Stimulated activated CD4-positive, alpha-beta T cell treated with anti-CD3 and anti-CD28 coated beads, Interleukin-4, amount 100 ng/mL, for 4 hours (primary cell): ENCODE results near the gene PSMB10.
"Not testable (repeated sequence)": the region's sequence is repeated elsewhere in the genome, so short reads cannot be mapped to it uniquely, and the experiment has no call there.

Experiments used
- DNase-seq, 2 experiments: peaks; one replicate each; pipeline ENCODE4 v3.0.0-alpha.2; 2020

Gene PSMB10

DNA sequence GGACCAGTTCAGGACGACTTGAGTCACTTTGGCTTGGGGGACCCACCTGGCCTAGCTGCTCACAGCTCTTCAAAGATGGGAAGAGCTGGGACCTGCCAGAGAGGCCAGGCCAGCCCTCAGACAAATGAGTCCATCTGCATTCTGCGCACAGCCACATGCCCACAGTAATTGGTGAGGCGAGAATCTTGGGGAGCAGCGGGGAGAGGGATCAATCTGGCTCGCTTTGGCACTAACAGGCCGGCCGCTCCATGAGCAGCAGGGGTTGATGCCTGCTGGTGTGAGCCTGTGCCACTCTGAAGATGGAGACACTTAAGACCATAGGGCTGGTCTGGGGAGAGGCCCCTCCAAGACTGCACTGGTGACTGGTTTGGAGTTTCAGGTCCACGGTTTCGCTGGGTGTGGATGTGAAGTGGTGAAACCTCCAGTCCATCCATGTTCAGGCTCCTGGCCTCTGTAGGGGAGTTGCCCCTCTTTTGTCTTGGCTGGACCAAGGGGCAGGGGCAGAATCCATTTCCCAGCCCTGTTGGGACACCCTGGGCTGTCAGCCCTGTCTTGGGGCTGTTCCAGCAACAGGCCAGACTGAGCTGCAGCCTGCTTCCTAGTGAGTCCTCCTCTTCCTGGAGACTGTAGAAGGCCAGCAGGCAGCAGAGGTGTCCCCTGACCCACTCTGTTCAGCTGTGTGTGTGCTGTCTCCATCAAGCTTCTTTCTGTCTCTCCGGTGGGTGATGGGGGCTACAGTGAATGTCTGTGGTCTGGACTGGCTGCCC, 12.3 kb downstream of the PSMB10 start:
- no peak for DNase-seq

DNA sequence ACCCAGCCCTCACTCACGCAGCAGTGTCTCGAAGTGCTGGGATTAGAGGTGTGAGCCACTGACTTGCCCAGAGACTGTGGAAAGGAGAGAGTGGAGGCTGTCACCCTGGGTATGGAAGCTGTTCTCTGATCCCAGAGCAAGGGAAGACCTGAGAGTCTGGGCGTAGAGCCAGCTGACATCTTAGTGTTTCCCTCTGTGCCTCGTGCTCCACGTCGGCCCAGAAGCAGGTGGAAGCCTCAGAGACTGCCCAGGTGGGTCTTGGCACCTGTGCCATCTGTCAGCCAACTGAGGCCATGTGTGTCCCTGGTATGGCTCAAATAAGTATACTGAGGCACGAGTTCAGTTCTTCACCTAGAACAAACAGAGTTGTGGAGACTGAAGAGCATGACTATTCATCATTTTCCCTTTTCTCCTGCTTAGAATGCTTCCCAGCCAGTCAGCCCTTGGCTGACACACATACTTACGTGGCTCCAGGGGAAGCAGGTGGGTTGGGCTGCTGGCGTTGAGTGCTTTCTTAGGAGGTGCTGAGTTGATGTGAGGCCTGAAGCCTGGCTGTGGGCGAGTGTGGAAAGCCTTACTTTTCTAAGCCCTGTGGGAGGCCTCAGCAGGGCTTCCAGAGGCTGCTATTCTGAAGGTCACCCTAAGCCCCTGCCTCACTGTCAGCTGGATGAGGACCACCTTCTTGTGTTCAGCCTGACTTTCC, 13.1 kb downstream of the PSMB10 start:
- no peak for DNase-seq

DNA sequence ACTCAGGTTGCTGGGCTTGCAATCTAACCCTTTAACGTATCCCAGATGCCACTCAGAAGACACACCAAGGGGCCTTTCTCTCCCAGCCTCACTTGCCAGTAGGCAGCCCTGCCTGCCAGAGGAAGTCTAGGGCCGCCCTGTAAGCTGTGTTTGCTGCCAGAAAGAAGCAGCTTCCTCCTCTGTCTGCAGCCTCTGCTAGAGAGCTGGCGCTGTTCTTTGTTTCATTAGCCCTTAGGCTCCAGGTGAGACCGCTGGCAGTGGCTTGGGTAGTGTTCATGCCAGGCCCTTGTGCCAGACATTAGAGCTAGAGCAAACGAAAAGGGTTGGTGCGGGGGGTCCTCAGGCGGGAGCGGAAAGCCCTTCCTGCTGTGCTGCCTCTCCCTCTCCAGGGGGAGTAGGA, 13.9 kb downstream of the PSMB10 start:
- no peak for DNase-seq

DNA sequence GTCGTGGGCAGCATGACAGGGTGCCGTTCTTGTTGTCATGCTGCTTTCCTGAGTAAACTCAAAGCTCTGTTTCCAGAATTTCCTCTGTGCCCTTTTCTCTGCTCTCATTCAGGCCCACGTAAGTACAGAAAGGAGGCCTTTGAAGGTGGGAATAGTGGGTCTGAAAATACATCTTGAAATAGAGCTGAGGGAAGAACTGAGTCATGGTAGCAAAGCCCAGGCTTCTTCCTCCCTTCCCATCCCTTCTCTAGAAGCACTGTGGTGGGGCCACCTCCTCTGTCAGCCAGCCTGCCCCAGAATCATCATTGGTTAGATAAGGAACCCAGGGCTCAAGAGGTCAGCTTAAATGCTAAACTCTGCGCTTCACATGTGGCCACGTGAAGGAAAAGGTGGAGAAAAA, 14.4 kb downstream of the PSMB10 start:
- DNase-seq: no peak

DNA sequence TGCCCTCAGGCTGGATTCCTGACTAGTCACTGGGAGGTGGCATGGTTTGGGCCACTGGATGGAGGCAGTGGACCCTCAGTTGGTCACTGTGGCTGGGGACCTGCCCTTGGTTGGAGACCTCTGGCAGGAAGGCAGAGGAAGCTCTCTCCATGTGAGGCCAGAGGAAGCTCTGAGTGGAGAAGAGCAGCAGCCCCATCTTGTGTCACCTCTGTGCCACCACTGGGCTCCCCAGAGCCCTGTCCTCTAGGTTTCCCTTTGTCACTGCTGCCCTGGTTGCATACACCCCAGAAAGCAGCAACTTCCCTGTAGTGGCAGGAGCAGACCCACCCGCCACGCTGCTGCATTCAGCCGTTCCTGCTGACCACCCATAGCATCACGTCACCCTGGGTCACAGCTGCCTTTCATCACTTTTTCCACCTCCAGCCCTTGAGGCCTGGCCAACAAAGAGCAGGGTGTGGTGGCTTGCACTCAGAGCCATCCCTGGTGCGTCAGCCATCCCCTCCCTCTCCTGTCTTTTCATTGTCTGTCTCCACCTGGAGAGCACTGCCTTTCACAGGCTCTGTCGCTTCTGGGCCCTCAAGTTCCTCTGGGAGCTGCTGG, 16.9 kb downstream of the PSMB10 start:
- DNase-seq: no peak

DNA sequence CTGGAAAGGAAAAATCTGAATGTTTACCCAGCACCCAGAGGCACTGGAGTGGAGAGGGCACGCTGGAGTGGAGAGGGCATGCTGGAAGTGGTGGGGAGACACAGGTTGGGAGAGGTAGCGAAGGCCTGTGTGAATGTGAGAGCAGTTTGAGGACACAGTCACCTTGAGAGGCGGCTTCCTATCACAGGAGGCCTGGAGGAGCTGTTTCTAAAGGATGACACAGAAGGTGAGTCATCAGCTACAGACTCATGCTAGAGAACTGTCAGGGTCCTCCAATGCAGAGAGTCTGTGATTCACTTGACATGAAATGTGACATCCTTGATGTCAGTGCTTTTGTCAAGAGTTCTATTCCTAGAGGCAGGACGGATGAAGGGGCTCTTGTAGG, 18.8 kb downstream of the PSMB10 start:
- peak in 1 of 2 experiments; percentile 61 for DNase-seq

DNA sequence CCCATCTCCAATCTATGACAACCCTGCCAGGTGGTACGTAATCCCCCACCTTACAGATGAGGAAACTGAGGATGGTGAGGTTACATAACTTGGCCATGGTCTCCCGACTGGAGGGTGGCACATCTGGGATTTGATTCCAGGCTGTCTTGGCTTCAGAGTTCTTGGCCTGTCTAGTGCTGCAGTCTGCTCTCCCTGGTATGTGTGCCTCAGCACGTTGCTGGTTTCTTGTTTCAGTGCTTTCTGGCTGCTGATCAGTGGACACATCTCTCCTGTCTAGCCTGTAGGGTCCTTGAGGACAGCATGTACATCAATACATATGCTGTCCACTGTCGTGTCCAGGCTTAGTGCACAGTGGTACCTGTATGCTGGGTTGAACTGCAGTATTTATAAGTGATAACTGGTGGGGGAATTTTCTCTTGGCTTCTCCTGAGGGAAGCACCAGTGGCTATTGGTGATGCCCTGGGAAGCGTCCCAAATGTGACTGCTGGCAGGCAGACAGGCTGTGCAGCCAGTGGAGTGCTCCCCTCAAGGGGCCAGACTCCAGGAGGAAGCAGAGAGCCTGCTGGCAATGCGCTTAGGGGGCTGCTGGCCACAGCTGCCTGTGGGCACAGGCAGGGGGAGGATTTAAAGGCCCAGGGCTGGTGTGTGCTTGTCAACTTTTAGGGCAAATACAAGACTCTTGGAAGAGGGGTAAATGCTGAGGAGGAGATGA, 19.4 kb downstream of the PSMB10 start:
- DNase-seq: no peak

DNA sequence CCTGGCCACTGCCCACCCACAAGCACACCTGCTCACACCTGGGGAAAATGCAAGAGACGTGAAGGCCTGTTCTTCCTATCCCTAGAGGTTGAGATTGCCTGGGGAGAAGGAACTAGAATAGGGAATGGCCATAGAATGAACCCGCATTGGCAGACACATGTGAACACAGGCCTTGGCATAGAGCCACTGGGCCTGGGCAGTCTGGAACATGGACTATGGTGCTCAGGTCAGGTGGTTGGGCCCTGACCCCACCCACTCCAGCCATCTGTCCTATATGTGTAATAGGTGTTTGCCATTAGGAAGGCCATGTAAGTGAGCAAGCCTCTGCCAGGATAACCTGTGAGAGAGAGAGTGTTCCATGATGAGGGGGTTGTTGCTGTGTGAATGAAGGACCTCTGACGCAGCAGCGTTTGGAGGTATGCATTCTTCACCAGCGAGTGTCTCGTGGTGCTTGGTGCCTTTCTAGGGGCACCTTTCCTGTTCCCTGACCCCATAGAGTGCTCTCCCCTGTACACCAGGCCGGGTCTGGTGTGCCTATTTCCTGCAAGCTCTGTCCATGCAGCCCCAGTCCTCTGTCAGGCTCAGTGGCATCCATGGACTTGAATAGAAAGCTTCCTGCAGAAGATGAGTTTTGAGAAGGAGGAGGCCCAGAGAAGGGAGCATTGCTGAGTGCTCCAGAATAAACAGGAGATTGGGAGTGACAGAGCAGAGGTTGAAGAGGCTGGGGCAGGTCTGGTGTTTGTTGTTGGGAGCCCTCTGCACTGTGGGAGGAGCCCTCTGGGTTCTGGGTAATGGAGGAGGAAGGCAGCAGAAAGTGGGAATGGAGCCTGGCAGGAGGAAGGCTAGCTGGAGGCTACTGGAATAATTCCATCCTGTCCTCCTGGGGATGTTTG, 20.6 kb downstream of the PSMB10 start:
- no peak for DNase-seq

DNA sequence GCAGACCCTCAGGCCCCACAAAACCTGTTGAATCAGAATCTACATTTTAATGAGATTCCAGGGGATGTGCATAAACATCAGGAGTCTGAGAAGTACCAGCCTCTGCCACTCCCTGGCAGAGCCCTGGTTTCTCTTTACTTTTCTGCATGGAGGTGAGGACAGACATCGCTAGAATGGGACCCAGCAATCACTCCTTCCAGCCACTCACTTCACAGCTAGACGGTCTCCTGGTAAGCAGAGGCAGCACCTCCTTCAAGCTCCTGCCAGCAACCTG, 21.2 kb downstream of the PSMB10 start:
- DNase-seq: not testable (repeated sequence)

DNA sequence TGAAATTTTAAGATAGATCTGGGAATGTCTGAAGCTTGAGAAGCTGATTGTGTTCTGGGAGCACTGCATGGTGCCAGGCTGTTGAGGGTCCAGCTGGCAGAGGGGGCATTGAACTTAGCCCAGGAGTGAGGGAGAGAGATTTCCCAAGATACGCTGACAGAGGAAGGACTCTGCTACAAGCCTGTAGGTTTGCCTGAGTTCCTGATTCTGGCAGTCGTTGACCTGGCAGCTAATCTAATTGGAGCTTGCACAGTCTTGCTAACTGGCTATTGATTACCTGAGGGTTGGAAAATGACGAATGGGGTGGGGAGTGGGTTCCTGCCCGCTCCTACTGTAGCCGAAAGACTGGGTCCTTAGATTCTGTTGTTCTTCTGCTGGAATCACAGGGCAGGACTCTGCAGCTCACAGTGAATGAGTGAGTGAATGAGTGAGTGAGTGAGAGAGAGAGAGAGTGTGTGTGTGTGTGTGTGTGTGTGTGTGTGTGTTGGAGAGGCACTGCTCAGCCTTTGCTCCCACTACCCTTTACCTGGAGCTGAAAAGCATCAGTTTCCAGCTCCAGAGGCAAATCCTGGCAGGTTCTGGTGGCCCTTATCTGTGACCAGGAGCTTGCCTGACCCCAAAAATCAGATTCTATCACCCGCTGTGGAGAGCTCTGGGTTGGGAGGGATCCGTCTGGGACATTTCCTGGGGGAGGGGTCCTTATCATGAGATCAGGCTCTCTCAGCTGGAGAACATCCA, 21.7 kb downstream of the PSMB10 start:
- DNase-seq: no peak

DNA sequence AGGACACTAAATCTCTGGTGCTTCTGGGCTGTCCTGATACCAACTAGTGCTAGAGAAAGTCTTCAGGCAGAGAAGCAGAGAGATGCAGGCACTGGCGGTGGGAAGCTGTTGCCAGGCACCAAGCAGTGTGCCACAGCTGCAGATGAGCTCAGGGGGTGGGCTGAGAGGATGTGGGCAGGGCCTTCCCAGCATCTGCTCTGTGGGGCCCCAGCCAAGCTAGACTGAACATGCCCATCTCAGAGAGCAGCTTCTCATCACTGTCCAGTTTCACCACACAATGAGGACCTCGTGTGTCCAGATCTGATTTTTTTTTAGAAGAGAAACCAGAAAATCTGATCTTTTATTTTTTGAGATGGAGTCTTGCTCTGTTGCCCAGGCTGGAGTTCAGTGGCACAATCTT, 26.5 kb downstream of the PSMB10 start:
- no peak for DNase-seq

DNA sequence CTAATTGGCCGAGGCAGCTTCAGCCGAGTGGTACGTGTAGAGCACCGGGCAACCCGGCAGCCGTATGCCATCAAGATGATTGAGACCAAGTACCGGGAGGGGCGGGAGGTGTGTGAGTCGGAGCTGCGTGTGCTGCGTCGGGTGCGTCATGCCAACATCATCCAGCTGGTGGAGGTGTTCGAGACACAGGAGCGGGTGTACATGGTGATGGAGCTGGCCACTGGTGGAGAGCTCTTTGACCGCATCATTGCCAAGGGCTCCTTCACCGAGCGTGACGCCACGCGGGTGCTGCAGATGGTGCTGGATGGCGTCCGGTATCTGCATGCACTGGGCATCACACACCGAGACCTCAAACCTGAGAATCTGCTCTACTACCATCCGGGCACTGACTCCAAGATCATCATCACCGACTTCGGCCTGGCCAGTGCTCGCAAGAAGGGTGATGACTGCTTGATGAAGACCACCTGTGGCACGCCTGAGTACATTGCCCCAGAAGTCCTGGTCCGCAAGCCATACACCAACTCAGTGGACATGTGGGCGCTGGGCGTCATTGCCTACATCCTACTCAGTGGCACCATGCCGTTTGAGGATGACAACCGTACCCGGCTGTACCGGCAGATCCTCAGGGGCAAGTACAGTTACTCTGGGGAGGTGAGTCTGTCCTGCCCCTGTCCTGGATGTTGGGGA, 27.5 kb downstream of the PSMB10 start:
- no peak for DNase-seq

DNA sequence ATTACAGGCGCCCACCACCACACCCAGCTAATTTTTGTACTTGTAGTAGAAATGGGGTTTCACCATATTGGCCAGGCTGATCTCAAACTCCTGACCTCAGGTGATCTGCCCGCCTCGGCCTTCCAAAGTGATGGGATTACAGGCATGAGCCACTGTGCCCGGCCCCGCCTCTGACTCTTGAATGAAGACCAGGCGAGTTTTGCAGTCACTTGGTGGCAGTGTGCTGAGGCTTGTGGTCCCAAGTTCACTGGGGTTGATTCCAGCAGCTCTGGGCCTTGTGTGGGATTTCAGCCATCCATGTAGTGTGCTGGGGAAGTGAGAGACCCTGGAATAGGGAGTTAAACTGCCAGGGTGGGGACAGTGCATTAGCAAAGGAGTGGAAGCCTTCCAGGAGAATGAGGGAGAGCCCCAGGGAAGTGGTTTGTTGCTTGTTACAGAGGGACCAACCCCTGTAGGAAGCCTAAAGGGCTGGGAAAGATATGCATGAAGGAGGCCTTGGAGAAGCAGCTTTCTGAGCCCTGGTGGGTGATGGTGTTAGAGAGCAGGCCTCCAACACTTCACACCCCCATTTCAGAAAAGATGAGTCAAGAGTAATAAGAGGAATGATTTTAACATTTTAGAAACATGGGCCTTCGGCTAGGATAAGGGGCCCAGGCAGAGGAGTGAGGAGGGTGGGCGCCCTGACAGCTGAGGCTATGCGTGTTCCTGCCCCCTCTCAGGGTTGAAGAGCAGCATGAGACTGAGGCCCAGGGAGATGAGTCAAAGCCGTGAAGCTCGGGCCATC, 29.1 kb downstream of the PSMB10 start:
- DNase-seq: no peak

DNA sequence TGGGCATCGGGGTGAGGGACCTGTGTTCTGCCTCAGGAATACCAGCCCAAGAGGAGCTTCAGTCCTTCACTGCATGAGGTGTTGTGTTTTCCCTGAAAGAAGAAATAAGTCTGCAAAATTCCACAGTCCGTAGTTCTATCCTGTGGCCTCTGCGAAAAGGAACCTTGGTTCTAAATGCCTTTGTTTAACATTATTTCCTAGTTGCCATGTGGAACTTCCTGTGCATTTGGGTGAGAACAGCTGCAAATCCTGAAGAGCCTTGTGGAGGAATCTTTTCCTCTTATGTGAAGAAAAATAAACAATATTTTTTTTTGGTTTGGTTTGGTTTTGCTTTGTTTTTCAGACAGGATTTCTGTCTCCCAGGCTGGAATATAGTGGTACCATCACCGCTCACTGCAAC, 33.8 kb downstream of the PSMB10 start:
- DNase-seq: no peak

DNA sequence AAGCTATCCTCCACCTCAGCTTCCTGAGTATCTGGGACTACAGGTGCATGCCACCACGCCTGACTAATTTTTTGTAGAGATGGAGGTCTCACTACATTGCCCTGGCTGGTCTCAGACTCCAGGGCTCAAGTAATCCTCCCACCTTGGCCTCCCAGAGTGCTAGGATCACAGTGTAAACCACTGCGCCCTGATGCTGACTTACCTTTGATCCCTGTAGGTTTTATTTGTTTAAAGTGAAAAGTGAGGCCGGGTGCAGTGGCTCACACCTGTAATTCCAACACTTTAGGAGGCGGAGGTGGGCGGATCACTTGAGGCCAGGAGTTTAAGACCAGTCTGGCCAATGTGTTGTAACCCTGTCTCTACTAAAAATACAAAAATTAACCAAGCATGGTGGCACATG, 34.9 kb downstream of the PSMB10 start:
- DNase-seq: no peak

DNA sequence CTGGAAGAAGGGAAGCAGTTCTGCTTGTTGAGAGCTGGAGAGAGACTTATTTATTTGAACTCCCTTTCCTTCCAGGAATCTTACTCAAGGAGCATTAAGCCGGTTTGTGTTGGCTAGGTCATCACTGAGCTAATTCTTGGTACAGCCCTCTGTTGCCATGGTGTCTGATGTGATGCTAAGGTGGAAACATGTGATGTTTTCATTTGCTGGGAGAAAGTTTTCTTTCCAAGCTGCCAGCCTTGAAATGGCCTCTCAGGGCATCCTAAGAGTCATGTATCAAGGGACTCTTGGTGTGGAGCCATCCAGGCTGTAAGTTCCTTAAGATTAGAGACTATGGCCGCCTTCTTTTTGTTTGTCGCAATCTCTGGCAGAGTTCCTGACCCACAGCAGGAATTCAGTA, 39.4 kb downstream of the PSMB10 start:
- no peak for DNase-seq

DNA sequence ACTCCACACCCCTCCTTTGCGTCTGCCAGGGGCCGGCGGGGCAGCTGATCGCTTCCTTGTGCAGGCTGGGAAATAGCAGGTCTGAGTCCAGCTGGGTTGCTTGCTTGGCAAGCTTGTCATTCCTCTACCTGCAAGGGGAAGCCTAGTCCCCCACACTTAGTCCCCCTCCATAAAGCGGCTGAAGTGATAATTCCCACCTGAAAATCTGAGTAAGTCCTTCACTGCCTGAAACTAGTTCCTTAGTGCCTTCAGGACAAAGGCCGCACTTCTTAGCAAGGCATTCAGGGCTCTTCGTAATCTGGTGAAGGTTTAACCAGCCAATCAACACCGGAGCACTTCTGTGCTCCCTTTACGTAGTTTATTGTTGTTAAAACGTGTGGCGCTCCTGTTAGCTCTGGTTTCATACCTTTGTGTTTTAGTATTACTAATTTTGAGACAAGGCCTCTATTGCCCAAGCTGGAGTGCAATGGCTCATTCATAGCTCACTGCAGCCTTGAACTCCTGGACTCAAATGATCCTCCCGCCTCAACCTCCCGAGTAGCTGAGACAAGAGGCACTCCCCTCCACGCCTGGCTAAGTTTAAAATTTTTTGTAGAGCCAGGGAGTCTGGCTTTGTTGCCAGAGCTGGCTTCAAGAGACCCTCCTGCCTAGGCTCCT, 42.8 kb downstream of the PSMB10 start:
- no peak for DNase-seq

DNA sequence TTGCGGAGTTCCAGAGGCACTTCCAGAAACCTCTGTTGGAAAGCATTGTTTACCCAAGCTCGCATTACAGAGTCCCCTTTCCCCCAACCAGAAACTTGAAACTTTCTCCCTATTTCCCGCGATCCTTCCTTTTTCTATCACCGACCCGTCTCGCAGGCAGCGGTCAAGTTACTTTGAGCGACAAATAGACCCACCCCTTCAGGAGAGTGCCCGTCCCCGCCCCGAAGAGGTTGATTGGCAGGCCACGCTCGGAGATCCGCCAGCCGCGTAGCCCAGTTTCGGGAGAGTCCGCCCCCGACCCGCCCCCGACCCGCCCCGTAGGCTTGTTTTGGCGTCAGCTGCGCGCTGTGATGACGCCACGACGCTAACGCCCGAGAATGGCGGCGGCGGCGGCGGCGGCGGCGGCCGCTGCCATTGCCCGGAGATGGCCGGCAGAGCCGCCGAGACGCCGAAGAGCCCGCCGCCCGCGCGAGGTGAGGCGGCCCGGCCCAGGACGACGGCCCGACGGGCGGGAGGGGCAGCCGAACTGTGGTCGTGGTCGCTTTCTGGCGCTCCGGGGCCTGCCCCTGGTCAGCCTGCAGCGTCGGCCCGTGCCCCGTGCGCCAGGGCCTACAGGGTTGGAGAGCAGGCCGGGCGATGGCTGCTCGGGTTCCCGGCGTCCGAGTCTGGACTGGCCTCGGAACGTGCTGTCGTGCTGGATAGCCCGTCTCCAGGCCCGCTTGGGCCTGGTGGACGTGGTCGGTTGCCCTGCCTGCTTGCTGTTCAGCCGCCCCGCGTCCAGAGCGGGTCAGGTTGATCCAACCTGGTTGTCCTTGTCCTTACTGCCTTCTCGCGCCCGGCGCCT, 43.5 kb downstream of the PSMB10 start, which contains the start of gene PSKH1:
TSS of gene PSKH1 (plus strand) at position 356 of the 844 bp plus-strand sequence. CDS start 15,496 bp downstream, outside the sequence.
- peak; percentile 91 to 93 for DNase-seq

DNA sequence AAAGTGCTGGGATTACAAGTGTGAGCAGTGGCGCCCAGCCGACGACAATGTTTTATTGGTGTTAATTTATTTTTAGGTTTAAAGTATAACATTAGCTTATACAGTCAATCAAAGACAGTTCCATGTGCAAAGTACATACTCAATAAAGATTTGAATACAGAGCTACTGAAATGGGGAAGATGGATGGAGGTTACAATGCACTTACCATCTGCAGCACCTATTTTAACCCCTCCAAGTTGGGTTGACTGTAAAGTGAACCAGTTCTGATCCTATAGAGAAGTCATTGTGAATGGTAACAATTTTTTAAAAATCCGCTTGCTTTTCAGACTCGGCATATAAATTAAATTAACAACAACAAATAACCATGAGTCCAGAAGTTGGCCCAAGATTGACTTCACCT, 44.3 kb downstream of the PSMB10 start:
- no peak for DNase-seq
